Gastrocnemius medialis (tissue), 4 donors: ENCODE results near the gene LRP4. TPM values are rescaled to one million over a fixed set of nuclear protein-coding genes. Genes with fewer than 3 reads are reported as not detected.
A peak's percentile ranks its signal among the peaks of the same experiment; 100 is the strongest.
"Not testable (repeated sequence)": the region's sequence is repeated elsewhere in the genome, so short reads cannot be mapped to it uniquely, and the experiment has no call there.

Experiments used
- ATAC-seq, 2 donors: fragments of 150-250 bp; one replicate each; pipeline ENCODE4 v1.9.1; 2016
- DNase-seq, 2 donors: peaks; one replicate each; pipeline ENCODE4 v3.0.0-alpha.2; 2019
- H3K27ac ChIP-seq, 4 donors: fragments of 200-600 bp; sonication (generic); 1 replicate in 1 of 4; 2 replicates in 3 of 4; pipeline ENCODE4 v1.5.1; 2016 to 2018; ENCODE audit warnings: mild to moderate bottlenecking in 2 of 4, moderate library complexity in 1 of 4
- H3K27me3 ChIP-seq, 3 donors: fragments of 200-600 bp; sonication (generic) in 2 of 3; 1 replicate in 1 of 3; 2 replicates in 2 of 3; pipeline versions ENCODE4 v1.5.1 to v1.6.0; 2016 to 2019; ENCODE audit warnings: mild to moderate bottlenecking in 1 of 3, moderate library complexity in 1 of 3
- H3K36me3 ChIP-seq, 2 donors: fragments of 200-600 bp; sonication (generic) in 1 of 2; one replicate each; pipeline ENCODE4 v1.5.1; 2017 to 2018
- H3K4me1 ChIP-seq, 2 donors: fragments of 200-600 bp; sonication (generic) in 1 of 2; one replicate each; pipeline ENCODE4 v1.5.1; 2016 to 2017; ENCODE audit warnings: mild to moderate bottlenecking in 2 of 2
- H3K4me3 ChIP-seq, 4 donors: fragments of 200-600 bp; sonication (generic) in 3 of 4; 1 replicate in 1 of 4; 2 replicates in 3 of 4; pipeline ENCODE4 v1.5.1; 2016 to 2019; ENCODE audit warnings: mild to moderate bottlenecking in 2 of 4
- H3K9me3 ChIP-seq, 3 donors: fragments of 200-600 bp; sonication (generic) in 2 of 3; 1 replicate in 1 of 3; 2 replicates in 2 of 3; pipeline ENCODE4 v1.5.1; 2016 to 2019
- POLR2A ChIP-seq, 2 donors: fragments of 450-650 bp; IDR thresholded peaks; one replicate each; pipeline ENCODE4 v1.6.1; 2017; ENCODE audit warnings: antibody characterized with exemption in 2 of 2, mild to moderate bottlenecking in 2 of 2, moderate library complexity in 2 of 2
- in situ Hi-C, 4 donors: fragments of 200-750 bp; cut with MboI; loops; one replicate each; pipeline versions ENCODE4 v1.15.0 to v1.8.0; 2017; ENCODE audit warnings: low sequenced_read_pairs in 4 of 4
- intact Hi-C: fragments of 100-400 bp; cut with DNase I; formaldehyde crosslinking; loops from one replicate; pipeline ENCODE4 v1.15.1; 2023; ENCODE audit warnings: low total_unique reads
- total RNA-seq, 4 donors: library from RNA; depleted of rRNA; stranded (reverse); fragments of >200 nt; gene quantifications; one replicate each; pipeline versions ENCODE4 v1.1.0 to v1.2.3, GENCODE V29; 2016
- TF ChIP-seq, protein P1 (sequence below), 5 experiments: fragments of 450-650 bp in 3 of 5; fragments of 200-600 bp in 2 of 5; sonication (generic) in 2 of 5; IDR thresholded peaks in 4 of 5; conservative IDR thresholded peaks in 1 of 5; 1 replicate in 4 of 5; 2 replicates in 1 of 5; pipeline ENCODE4 v1.5.1; 2016 to 2019; ENCODE audit warnings: antibody characterized with exemption in 5 of 5, mild to moderate bottlenecking in 3 of 5, moderate library complexity in 3 of 5

LRP4 gene
- total RNA-seq, 4 donors from 2014 or later: 3.9 to 19.0 (median 6.2) TPM

DNA sequence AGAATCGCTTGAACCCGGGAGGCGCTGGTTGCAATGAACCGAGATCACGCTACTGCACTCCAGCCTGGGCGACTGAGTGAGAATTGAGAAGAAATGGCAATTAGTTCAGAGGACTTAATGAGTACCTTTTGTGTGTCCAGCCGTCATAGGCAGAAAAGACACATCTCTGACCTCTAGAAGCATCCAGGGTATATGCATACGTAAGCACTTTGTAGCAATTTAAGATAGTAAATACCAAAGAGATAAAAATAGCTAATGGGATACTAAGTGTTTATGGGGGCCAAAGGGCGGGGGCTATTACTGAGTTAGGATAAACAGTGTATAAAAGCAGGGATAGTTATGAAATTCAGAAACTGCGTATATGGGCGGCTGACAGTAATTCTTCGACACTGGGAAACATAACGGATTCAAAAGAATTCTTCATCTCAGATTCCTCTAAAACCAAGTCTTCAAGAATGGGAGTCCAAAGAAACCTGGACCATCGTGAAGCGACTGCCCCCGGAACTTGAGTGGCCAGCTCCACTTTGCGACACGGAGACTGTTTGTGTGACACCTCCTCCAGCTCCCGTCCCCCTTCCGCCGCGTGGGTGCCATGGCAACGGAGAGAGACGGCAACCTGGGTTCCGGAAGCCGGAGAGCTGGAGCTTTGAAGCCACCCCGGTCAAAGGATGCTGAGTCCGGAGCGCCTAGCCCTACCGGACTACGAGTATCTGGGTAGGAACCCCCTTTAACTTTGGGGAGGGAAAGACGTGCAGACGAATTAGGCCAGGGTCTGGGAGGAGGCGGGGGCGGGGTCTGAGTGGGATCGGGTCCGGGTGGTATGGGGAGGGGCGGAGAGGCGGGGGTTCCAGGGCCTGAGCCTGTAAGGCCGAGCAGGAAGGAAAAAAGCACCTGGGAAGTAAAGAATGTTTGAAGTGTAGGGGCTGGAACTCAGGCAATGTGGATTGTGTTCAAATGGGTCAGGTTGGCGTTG lies 18.1 kb upstream of the LRP4 start, which contains the start of gene CSTPP1:
CSTPP1 (plus strand) TSS at position 624 of the 973 bp plus-strand sequence; CDS start at position 669, 45 bp downstream.
- no peak for TF ChIP-seq POLR2A (IDR thresholded peaks at IDR 0.05)
- TF ChIP-seq, protein P1, sequence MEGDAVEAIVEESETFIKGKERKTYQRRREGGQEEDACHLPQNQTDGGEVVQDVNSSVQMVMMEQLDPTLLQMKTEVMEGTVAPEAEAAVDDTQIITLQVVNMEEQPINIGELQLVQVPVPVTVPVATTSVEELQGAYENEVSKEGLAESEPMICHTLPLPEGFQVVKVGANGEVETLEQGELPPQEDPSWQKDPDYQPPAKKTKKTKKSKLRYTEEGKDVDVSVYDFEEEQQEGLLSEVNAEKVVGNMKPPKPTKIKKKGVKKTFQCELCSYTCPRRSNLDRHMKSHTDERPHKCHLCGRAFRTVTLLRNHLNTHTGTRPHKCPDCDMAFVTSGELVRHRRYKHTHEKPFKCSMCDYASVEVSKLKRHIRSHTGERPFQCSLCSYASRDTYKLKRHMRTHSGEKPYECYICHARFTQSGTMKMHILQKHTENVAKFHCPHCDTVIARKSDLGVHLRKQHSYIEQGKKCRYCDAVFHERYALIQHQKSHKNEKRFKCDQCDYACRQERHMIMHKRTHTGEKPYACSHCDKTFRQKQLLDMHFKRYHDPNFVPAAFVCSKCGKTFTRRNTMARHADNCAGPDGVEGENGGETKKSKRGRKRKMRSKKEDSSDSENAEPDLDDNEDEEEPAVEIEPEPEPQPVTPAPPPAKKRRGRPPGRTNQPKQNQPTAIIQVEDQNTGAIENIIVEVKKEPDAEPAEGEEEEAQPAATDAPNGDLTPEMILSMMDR (IDR thresholded peaks at IDR 0.05 in 4 of 5, conservative IDR thresholded peaks at IDR 0.05 in 1 of 5): no peak
- intact Hi-C loops: no loop called here

DNA sequence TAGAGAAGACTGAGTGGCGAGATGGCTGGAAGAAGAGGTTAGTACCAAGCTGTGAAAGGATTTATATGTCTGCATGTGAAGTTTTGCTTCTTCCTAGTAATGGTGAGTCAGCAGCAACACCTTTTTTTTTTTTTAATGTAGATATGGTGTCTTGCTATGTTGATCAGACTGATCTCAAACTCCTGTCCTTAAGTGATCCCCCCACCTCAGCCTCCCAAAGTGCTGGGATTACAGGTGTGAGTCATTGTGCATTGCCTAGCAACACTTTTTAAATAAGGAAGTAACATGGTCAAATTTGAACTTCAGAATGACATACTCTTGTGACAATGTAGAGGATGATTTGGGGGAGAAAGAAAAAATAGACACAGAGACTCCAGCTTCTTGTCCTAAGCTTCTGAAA lies 11.7 kb upstream of the LRP4 start:
- H3K27ac ChIP-seq: no peak overlapping the region
- H3K4me1 ChIP-seq: peaks cover 0 to 3% of the 10 kb centered on the region in 2 donors
- in situ Hi-C loops (no loop called here), intact Hi-C loops (no loop called here)
- H3K27me3 ChIP-seq: no peaks in the 10 kb centered on the region
- ATAC-seq (no peak), DNase-seq (no peak)
- TF ChIP-seq POLR2A (IDR thresholded peaks at IDR 0.05): no peak
- TF ChIP-seq, protein P1 (IDR thresholded peaks at IDR 0.05 in 4 of 5, conservative IDR thresholded peaks at IDR 0.05 in 1 of 5): no peak
- no peaks in the 10 kb centered on the region for H3K36me3 ChIP-seq
- no peak overlapping the region for H3K4me3 ChIP-seq
- no peaks in the 10 kb centered on the region for H3K9me3 ChIP-seq

More for the DNA sequence above, 18.1 kb upstream of the LRP4 start, which contains the start of gene CSTPP1:
- peak; percentile 80 to 88 for DNase-seq
- in situ Hi-C loops: no loop called here
- Histone ChIP-seq H3K9me3 (no peaks in the 10 kb centered on the region), H3K4me3 (peak within 1 kb of the TSS; percentile 73 to 91 (median 82)), H3K27me3 (no peaks in the 10 kb centered on the region), H3K27ac (peak within 1 kb of the TSS; percentile 23 to 54 (median 50)), H3K4me1 (peaks cover 5 to 10% of the 10 kb centered on the region in 2 donors), H3K36me3 (peaks cover 0 to 1% of the 10 kb centered on the region in 2 donors)
- ATAC-seq: peak; percentile 99

DNA sequence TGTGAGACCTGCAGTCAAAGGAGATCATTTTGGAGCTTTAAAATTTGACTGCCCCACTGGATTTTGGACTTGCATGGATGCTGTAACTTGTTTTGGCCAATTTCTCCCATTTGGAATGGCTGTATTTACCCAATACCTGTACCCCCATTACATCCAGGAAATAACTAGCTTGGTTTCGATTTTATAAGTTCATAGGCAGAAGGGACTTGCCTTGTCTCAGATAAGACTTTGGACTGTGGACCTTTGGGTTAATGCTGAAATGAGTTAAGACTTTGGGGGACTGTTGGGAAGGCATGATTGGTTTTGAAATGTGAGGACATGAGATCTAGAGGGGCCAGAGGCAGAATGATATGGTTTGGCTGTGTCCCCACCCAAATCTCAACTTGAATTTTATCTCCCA lies 10.4 kb upstream of the LRP4 start:
- in situ Hi-C loops, H3K36me3 ChIP-seq, H3K4me1 ChIP-seq, H3K4me3 ChIP-seq, H3K27me3 ChIP-seq, intact Hi-C loops, ATAC-seq, H3K27ac ChIP-seq, DNase-seq, H3K9me3 ChIP-seq: not testable (repeated sequence)

DNA sequence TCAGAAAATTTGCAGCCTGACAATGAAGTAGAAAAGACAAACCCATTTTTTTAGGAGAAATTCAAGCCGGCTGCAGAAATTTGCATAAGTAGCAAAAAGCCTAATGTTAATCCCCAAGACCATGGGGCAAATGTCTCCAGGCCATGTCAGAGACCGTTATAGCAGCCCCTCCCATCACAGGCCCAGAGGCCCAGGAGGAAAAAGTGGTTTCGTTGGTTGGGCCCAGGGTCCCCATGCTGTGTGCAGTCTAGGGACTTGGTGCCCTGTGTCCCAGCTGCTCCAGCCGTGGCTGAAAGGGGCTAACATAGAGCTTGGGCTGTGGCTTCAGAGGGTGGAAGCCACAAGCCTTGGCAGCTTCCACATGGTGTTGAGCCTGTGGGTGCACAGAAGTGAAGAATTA lies 9.6 kb upstream of the LRP4 start:
- DNase-seq, H3K4me3 ChIP-seq, intact Hi-C loops, H3K27ac ChIP-seq, H3K4me1 ChIP-seq, ATAC-seq, in situ Hi-C loops, H3K36me3 ChIP-seq, H3K9me3 ChIP-seq, H3K27me3 ChIP-seq: not testable (repeated sequence)

DNA sequence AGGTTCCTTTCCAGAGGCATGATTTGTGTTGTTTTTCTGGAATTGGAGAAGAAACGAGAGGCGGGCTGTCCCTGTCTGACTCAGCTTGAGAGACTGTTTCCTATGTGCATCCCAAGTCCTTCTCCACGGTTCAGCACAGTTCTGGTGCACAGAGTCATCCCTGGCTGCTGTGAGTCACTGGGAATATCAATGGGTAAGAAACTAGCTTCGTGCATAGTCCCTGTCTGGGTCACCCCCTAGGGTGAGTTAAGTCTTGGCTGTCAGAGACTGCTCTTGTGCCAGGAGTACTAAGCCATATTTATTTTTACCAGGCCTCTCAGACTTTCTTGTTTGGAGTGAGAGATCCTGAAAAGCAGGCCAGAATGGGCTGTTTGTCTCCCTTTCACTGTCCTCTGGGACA lies 2.4 kb upstream of the LRP4 start:
- in situ Hi-C loops (no loop called here), intact Hi-C loops (no loop called here)
- ATAC-seq (peak; percentile 33 to 82), DNase-seq (peak; percentile 41 to 61)
- no peak overlapping the region for H3K4me3 ChIP-seq
- no peaks in the 10 kb centered on the region for H3K27me3 ChIP-seq
- H3K9me3 ChIP-seq: no peaks in the 10 kb centered on the region
- TF ChIP-seq, protein P1 (IDR thresholded peaks at IDR 0.05 in 4 of 5, conservative IDR thresholded peaks at IDR 0.05 in 1 of 5): no peak
- TF ChIP-seq POLR2A (IDR thresholded peaks at IDR 0.05): no peak
- H3K27ac ChIP-seq: peak overlapping the region; percentile 63 to 89 (median 70)
- H3K4me1 ChIP-seq: peaks cover 33 to 37% of the 10 kb centered on the region in 2 donors
- H3K36me3 ChIP-seq: no peaks in the 10 kb centered on the region
